Skin epidermis (tissue), 12 donors: Measurements from ENCODE around the gene SRPK3.

Experiments used
- H3K27ac ChIP-seq, 21 experiments: fragments of 200-600 bp; sonication (generic) in 11 of 21; one replicate each; pipeline ENCODE4 v1.5.0; 2020; ENCODE audit warnings: mild to moderate bottlenecking in 3 of 21, inconsistent platforms in 2 of 21, moderate library complexity in 2 of 21
- H3K4me3 ChIP-seq, 7 experiments: fragments of 200-600 bp; sonication (generic) in 2 of 7; one replicate each; pipeline ENCODE4 v1.5.0; 2020; ENCODE audit warnings: inconsistent platforms in 2 of 7, mild to moderate bottlenecking in 2 of 7, moderate library complexity in 1 of 7

The SRPK3 gene

DNA sequence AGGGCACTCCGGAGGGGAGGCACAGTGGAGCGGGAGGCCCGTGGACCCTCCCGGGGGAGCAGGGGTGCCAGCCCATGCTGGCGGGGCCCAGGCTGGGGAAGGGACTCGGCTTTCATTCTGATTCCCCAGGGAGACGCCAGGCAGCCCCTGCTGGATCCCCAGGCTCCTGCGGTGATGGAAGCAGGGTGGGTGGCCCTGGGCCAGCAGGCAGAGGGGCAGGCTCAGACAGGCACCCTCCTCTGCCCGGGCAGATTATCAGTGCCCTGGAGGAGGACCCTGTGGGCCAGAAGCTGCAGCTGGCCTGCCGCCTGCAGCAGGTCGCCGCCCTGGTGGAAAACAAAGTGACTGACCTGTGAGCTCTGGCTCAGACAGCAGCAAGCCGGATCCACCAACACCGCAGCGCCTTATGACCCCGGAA, 2.1 kb upstream of the SRPK3 start:
- Histone ChIP-seq H3K4me3 (no peak overlapping the region), H3K27ac (peak overlapping the region in 1 of 21 experiments; percentile 21)

- Histone ChIP-seq H3K4me3 (no peak overlapping the region), H3K27ac (no peak overlapping the region)
These were observed 757 bp upstream of the SRPK3 start for GRCh38 chrX:153779891-153780677.

GRCh38 chrX:153781428-153782047, 697 bp downstream of the SRPK3 start:
- no peak overlapping the region for H3K4me3 ChIP-seq
- H3K27ac ChIP-seq, result peak overlapping the region in 1 of 21 experiments; percentile 12

DNA sequence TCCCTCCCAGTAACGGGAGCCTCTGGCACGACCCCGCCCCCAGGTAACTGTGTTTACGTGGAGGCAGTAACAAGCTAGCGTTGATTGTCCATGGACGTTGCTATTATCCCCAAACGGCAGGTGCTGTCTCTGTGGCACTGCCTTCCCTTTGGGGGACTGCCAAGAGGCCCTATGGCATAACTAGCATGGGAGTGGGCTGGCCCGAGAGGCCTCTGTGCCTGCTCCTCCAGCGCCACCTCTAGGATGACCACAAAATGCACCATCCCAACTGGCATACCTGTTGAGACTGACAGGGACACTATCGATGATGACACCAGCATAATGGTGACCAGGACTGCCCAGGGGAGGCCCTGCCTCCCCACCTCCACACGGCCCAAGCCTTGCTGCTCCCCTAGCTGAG, 1.5 kb downstream of the SRPK3 start:
- H3K27ac ChIP-seq, result no peak overlapping the region
- no peak overlapping the region for H3K4me3 ChIP-seq

- H3K27ac ChIP-seq, result no peak overlapping the region
- no peak overlapping the region for H3K4me3 ChIP-seq
These were observed 2.0 kb downstream of the SRPK3 start for GRCh38 chrX:153782871-153783270.

DNA sequence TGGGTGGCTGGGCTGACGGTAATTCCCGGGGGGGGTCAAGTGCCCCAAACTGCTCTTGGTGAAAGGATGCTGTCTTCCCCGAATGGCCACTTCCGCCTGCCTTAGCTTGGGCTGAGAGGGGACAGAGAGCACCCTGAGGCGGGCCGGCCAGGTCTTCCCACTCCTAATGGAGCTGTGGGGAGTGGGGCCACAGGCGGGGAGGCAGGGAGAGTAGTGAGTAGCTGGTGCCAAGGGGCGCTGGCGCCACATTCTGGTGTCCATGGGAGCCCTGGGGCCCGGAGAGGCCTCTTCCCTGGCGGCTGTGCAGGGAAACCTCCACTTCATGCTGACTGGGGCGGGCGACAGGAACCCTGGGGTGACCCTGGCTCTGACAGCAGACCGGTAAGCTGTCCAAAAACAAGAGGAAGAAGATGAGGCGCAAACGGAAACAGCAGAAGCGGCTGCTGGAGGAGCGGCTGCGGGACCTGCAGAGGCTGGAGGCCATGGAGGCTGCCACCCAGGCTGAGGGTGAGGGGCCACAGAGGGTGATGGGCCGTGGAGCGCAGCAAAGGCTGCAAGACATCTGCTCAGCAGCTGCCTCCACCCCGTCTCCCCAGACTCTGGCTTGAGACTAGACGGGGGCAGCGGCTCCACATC, 2.7 kb downstream of the SRPK3 start:
- H3K27ac ChIP-seq, result no peak overlapping the region
- H3K4me3 ChIP-seq, result no peak overlapping the region

- no peak overlapping the region for H3K4me3 ChIP-seq
- H3K27ac ChIP-seq, result no peak overlapping the region
These were observed 3.6 kb downstream of the SRPK3 start for GRCh38 chrX:153784325-153784967.

DNA sequence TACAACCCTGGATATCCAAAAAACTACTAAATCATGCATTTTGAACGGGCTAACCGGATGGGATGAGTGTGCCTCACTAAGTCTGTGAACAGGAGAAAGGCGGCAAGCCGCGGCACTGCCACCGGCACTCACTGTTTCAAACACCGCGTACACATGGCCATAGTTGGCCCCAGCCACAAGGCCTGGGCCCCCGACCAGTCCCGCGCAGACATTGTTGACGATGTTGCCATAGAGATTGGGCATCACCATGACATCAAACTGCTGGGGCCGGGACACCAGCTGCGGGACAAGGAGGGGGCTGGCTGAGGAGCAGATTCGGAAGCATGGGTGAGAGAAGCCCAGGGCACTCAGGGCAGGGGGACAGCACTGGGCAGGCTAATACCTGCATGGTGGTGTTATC, 5.8 kb downstream of the SRPK3 start:
- Histone ChIP-seq H3K27ac (no peak overlapping the region), H3K4me3 (no peak overlapping the region)

DNA sequence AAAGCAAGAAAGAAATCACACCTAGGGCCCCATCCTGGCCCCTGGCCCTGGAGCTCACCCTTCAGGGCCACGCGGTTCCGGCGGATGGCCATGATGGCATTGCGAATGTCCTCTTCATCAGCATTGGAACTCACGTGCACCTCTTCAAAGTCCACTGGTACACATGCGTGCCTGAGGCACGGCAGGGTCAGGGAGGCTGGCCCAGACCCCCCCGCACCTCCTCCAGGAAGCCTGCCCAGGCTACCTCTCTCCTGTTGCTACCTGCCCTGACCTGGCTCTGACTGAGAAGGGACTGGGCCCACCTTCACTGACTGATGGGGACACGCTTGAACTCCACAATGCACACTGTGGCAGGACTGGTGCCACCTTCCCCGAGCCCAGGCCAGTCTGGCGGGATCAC, 8.8 kb downstream of the SRPK3 start:
- Histone ChIP-seq H3K4me3 (no peak overlapping the region), H3K27ac (no peak overlapping the region)

- Histone ChIP-seq H3K27ac (no peak overlapping the region), H3K4me3 (no peak overlapping the region)
These were observed 10.4 kb downstream of the SRPK3 start for GRCh38 chrX:153791104-153791852.

DNA sequence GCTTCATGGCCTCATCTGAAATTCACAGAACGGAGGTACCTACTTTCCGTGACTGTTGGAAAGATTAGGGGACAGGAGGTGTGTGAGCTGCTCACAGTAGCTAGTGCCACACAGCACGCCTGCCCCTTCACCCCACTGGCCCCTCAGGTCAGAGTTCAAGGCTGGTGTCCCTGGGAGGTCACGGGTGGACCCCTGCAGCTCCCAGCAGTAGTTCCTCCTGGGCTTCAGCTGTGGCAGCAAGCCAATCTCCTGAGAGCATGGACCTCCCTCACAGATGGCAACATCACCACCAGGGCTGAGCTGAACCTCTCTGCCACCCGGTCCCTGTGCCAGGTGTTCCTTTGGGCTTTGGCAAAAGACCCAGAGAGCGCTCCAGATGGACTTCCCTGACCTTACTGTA, 11.5 kb downstream of the SRPK3 start:
- Histone ChIP-seq H3K27ac (no peak overlapping the region), H3K4me3 (no peak overlapping the region)

DNA sequence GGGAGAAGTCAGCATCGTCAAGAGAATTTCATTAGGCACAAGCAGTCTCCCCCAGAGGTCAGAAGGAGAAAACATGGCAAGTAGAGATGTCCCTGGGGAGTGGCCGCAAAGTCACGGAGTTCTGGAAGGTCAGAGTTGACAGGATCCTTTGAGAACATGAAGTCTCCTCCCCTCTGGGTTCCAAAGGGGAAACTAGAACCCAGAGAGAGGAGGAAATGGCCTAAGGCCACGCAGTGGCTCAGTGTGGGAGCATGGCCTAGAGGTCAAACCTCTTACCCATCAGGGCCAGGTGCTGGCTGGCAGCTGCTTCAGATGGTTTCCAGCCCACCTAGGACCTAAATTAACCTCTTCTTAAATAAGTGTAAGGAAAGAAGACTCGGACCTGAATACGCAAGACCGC, 12.4 kb downstream of the SRPK3 start:
- H3K4me3 ChIP-seq, result peak overlapping the region; percentile 59 to 80 (median 66)
- H3K27ac ChIP-seq, result peak overlapping the region; percentile 22 to 99 (median 93)

DNA sequence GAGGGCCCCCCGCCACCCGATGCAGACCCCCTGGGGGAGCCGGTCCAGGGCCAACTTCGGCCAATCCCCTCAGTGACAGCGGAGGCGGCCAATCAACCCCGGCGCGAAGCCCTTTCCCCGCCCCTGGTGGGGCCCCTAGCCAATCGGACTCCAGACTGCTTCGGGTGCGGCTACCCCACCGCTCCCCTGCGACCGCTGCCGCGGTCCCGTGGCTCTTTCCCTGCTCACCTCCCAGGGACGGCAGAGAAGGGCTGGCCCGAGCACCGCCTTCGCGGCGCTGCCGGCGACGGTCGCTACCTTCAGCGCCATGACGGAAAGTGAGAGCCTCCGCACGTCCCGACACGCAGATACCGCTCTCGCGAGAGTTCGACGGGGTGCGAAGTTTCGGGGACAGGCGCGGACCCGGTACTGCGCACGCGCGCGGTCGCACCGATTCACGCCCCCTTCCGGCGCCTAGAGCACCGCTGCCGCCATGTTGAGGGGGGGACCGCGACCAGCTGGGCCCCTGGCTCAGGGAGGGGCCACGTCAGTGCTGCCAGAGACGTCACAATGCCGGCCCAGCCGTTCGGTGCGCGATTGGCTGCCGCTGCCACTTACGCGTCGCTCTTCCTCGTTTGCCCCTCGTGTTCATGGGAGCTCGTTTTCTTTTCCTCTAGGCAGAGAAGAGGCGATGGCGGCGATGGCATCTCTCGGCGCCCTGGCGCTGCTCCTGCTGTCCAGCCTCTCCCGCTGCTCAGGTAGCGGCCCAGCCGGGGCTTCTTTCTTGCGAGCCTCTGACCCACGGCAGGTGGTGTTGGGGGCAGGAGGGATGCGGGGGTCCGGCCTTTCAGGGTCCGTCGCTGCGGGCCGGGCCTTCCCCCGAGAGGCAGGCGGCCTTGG, 13.4 kb downstream of the SRPK3 start, which contains the start of the genes IDH3G and SSR4:
Gene IDH3G (minus strand): TSS at position 358 of the 879 bp plus-strand sequence. CDS start 49 bp downstream, at position 309.
Gene SSR4 (plus strand): TSS at position 651 of the 879 bp plus-strand sequence. CDS start 20 bp downstream, at position 671.
- peak within 1 kb of the TSS; percentile 59 to 80 (median 66) for H3K4me3 ChIP-seq
- H3K27ac ChIP-seq, result peak within 1 kb of the TSS; percentile 26 to 99 (median 93)

- Histone ChIP-seq H3K4me3 (peak overlapping the region; percentile 59 to 80 (median 66)), H3K27ac (peak overlapping the region; percentile 26 to 99 (median 93))
These were observed 14.3 kb downstream of the SRPK3 start for GRCh38 chrX:153794897-153795816.

GRCh38 chrX:153797415-153798015, 16.7 kb downstream of the SRPK3 start:
- Histone ChIP-seq H3K27ac (no peak overlapping the region), H3K4me3 (no peak overlapping the region)

DNA sequence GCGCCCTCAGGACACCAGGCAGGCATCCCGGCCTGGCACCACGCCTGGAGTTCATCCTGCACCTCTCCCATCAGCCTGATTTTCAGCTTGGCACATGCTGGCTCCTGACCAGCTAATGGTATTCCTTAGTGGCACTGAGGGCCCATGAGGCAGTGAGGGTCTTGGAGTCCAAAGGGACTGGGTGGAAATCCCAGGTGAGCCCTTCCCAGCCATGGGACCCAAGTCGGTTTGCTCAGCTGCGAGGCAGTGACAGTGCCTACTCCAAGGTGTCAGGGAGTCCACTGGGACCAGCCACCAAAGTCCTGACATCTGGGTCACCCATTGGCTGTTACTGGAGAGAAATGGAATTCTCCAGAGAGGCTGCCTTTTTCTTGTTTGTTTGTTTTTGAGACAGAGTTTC, 18.5 kb downstream of the SRPK3 start:
- Histone ChIP-seq H3K27ac (no peak overlapping the region), H3K4me3 (no peak overlapping the region)

- Histone ChIP-seq H3K4me3 (no peak overlapping the region), H3K27ac (no peak overlapping the region)
These were observed 19.4 kb downstream of the SRPK3 start for GRCh38 chrX:153800177-153800722.
